Body of pancreas (tissue), 4 donors: ENCODE measurements around the gene TM2D1. TPM values are rescaled to one million over a fixed set of nuclear protein-coding genes. Genes with fewer than 3 reads are reported as not detected.

Experiments
- ATAC-seq: fragments of 150-250 bp; one replicate; pipeline ENCODE4 v1.9.1; 2016
- DNase-seq, 4 donors: peaks; one replicate each; pipeline ENCODE4 v3.0.0-alpha.2; 2019
- H3K27ac ChIP-seq, 4 donors: fragments of 200-600 bp; sonication (generic); 1 replicate in 3 of 4; 2 replicates in 1 of 4; pipeline versions ENCODE4 v1.5.1 to v1.6.1; 2016 to 2019; ENCODE audit warnings: mild to moderate bottlenecking in 1 of 4, mixed read lengths in 1 of 4, moderate library complexity in 1 of 4
- H3K27me3 ChIP-seq, 2 donors: fragments of 200-600 bp; sonication (generic); one replicate each; pipeline ENCODE4 v1.6.0; 2016; ENCODE audit warnings: mild to moderate bottlenecking in 1 of 2
- H3K36me3 ChIP-seq, 2 donors: fragments of 200-600 bp; sonication (generic); replicated peaks in 1 of 2; 2 replicates each; pipeline ENCODE4 v1.5.1; 2016; ENCODE audit warnings: low read depth in 2 of 2; ENCODE audit not compliant: insufficient read depth in 1 of 2
- H3K4me1 ChIP-seq: fragments of 200-600 bp; sonication (generic); one replicate; pipeline ENCODE4 v1.6.0; 2016
- H3K4me3 ChIP-seq, 2 donors: fragments of 200-600 bp; sonication (generic); 1 replicate in 1 of 2; 2 replicates in 1 of 2; pipeline ENCODE4 v1.5.1; 2016 to 2019
- H3K9me3 ChIP-seq, 3 donors: fragments of 200-600 bp; sonication (generic); 1 replicate in 2 of 3; 2 replicates in 1 of 3; pipeline ENCODE4 v1.5.1; 2016
- POLR2A ChIP-seq, 3 donors: fragments of 450-650 bp; IDR thresholded peaks; one replicate each; pipeline ENCODE4 v1.6.1; 2016; ENCODE audit warnings: antibody characterized with exemption in 3 of 3, mild to moderate bottlenecking in 2 of 3
- WGBS, 2 donors: methylation state at CpG; one replicate each; pipeline ENCODE4 v1.1.5; 2017; 5-methylcytosine and 5-hydroxymethylcytosine counted together
- intact Hi-C: fragments of 100-400 bp; cut with DNase I; formaldehyde crosslinking; loops from one replicate; pipeline ENCODE4 v1.15.1; 2023
- total RNA-seq, 2 donors: library from RNA; depleted of rRNA; stranded (reverse); fragments of >200 nt; gene quantifications; one replicate each; pipeline ENCODE4 v1.1.0, GENCODE V29; 2016
- TF ChIP-seq, protein P1 (sequence below), 7 experiments: fragments of 450-650 bp in 4 of 7; fragments of 200-600 bp in 3 of 7; sonication (generic) in 3 of 7; IDR thresholded peaks; one replicate each; pipeline ENCODE4 v1.5.1; 2016 to 2019; ENCODE audit warnings: antibody characterized with exemption in 7 of 7

TM2D1 gene
- total RNA-seq, 2 donors from 2014 or later: 29.3 to 39.7 TPM

DNA sequence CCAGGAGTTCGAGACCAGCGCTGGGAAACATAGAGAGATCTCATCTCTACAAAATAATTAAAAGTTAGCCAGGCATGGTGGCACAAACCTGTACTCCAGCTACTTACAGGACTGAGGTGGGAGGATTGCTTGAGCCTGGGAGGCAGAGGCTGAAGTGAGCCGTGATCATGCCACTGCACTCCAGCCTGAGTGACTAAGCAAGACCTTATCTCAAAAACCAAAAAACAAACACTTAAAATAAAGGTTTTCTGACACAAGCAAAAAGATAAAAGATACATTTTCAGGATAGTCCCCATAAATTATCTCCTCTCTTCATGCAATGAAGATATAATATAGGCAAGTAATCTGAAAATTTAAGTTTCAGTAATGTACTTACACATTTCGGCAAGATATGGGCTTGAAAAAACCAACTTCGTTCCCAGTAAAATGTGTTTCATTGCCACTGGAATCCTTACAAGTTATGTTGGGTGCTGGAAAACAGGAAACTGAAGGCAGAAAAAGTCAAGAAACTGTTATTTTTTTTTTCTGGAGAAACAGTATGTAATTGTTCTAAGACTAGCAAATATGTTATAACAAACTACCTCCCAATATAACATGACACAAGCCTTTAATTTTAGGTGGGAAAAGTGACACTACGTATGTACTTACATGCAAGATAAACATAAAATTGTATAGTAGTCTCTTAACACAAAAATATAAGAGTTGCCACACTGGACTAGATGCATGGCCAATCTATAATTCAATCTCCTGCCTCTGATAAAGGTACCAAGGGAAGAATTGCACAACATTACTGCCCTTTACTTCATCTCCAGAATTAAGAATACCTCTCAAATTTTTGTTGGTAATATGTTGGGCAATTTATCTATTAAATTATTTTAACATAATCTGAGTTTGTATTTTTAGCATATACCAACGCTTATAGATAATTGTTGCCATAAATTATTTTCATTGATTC lies 15.7 kb downstream of the TM2D1 start:
- Histone ChIP-seq H3K4me3 (no peak overlapping the region), H3K27ac (no peak overlapping the region), H3K36me3 (peaks cover 0 to 5% of the 10 kb centered on the region in 2 donors), H3K9me3 (no peaks in the 10 kb centered on the region), H3K27me3 (no peaks in the 10 kb centered on the region), H3K4me1 (no peaks in the 10 kb centered on the region)
- no peak for ATAC-seq
- TF ChIP-seq, protein P1, sequence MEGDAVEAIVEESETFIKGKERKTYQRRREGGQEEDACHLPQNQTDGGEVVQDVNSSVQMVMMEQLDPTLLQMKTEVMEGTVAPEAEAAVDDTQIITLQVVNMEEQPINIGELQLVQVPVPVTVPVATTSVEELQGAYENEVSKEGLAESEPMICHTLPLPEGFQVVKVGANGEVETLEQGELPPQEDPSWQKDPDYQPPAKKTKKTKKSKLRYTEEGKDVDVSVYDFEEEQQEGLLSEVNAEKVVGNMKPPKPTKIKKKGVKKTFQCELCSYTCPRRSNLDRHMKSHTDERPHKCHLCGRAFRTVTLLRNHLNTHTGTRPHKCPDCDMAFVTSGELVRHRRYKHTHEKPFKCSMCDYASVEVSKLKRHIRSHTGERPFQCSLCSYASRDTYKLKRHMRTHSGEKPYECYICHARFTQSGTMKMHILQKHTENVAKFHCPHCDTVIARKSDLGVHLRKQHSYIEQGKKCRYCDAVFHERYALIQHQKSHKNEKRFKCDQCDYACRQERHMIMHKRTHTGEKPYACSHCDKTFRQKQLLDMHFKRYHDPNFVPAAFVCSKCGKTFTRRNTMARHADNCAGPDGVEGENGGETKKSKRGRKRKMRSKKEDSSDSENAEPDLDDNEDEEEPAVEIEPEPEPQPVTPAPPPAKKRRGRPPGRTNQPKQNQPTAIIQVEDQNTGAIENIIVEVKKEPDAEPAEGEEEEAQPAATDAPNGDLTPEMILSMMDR (IDR thresholded peaks at IDR 0.05): no peak
- no peak for TF ChIP-seq POLR2A (IDR thresholded peaks at IDR 0.05)
- intact Hi-C loops: no loop called here
- WGBS, 2 donors: 79 to 87% methylated on average over 7 of the region's 7 CpGs
- no peak for DNase-seq

DNA sequence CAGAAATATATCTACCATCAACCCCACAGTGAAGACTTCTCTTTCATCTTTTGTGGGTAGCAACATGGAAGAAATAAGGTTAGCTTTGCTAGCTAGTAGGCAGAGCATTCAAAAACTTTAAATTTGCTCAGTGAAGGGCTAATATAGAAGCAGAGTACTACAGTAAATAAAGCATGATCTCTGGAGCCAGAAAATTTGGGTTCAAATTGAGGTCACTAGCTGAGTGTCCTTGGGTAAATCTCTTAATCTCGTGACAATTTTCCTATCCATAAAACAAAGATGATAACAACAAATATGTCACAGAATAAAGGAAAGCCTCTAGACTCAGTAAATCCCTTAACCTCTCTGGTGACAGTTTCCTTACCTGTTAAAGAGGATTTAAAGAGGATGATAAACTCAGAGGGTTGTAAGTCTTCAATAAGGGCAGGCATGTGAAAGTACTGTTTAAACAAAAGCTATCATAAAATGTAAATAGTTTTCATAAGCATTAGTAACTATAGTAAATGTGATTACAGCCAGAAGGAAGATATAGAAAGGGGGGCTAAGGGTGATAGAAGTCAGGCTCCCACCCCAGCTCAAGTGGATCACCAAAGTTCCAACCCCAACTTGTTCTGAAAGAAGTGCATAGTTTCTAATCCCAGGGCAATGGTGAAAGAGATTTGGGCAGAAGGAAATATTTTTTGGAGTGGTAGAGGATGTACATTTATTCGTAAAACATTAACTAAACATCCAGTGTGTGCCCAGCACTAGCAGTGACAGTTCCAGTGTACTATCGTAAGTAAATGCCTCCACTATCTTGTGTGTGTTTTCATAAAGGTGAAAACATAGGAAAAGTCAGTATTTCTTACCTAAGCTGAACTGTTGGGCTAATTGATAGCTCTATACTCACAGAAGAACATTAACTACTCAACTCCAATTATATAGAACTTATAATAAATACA lies 24.8 kb downstream of the TM2D1 start:
- DNase-seq (no peak), ATAC-seq (no peak)
- 19 to 33% methylated on average over 3 of the region's 3 CpGs for WGBS, 2 donors
- Histone ChIP-seq H3K27me3 (no peaks in the 10 kb centered on the region), H3K9me3 (no peaks in the 10 kb centered on the region), H3K36me3 (peaks cover 0 to 7% of the 10 kb centered on the region in 2 donors), H3K27ac (no peak overlapping the region), H3K4me3 (no peak overlapping the region), H3K4me1 (peaks cover 9% of the 10 kb centered on the region)
- intact Hi-C loops: no loop called here
- no peak for TF ChIP-seq POLR2A (IDR thresholded peaks at IDR 0.05)
- TF ChIP-seq, protein P1 (IDR thresholded peaks at IDR 0.05): no peak

DNA sequence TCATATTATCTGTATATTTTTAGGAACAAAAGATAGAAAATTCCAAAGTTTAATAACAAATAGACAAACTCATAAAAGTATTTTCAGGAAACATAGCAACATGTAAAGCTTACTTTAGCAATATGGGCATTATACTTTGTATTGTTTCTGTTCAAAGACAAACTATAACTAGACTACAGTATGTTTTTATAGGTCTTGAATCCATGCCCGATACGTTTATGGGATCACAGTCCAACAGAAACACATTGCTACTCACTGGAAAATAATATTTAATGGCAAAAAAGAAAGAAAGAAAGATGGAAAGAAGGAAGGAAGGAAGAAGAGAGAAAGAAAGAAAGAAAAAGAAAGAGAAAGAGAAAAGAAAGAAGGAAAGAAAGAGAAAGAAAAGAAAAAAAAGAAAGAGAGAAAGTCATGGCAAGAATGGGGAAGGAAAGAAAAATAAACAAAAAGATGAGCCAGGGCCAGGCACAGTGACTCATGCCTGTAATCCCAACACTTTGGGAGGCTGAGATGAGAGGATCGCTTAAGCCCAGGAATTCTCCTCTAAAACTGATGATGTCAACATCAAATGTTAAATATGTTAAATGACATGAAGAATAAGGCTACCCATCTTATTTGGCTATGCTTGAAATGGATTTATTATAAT lies 32.7 kb downstream of the TM2D1 start:
- Histone ChIP-seq H3K36me3 (peaks cover 0 to 2% of the 10 kb centered on the region in 2 donors), H3K4me3 (no peak overlapping the region), H3K9me3 (no peaks in the 10 kb centered on the region), H3K27me3 (no peaks in the 10 kb centered on the region), H3K4me1 (no peaks in the 10 kb centered on the region), H3K27ac (no peak overlapping the region)
- no peak for TF ChIP-seq POLR2A (IDR thresholded peaks at IDR 0.05)
- TF ChIP-seq, protein P1 (IDR thresholded peaks at IDR 0.05): no peak
- ATAC-seq (no peak), DNase-seq (no peak)
- WGBS, 2 donors: 72 to 73% methylated on average over 3 of the region's 3 CpGs
- intact Hi-C loops: no loop called here

DNA sequence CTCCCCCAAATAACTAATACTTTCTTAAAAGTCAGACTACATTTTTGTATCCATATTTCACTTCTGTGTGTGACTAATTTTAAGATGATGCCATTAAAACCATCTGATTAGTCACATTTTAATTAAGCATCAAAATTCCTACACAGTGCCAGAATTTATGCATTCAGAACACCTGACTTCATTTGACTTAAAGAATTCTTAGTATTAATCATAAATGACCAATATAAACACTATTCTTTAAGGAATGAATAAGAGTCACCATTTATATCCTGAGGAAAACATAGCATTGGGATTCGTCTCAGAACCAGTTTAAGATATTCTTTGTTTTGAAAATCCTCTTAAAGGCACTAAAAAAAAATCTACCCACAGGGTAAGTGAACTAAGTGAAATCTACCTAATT lies 37.0 kb downstream of the TM2D1 start:
- Histone ChIP-seq H3K9me3 (no peaks in the 10 kb centered on the region), H3K4me3 (no peak overlapping the region), H3K27ac (no peak overlapping the region), H3K36me3 (no peaks in the 10 kb centered on the region), H3K4me1 (no peaks in the 10 kb centered on the region), H3K27me3 (no peaks in the 10 kb centered on the region)
- 91 to 95% methylated on average over 1 of the region's 1 CpG for WGBS, 2 donors
- DNase-seq (no peak), ATAC-seq (no peak)
- intact Hi-C loops: no loop called here
- TF ChIP-seq POLR2A (IDR thresholded peaks at IDR 0.05): no peak
- TF ChIP-seq, protein P1 (IDR thresholded peaks at IDR 0.05): no peak
